ENCODE data around the gene SMAD5. TPM values are rescaled to one million over a fixed set of nuclear protein-coding genes. Genes with fewer than 3 reads are reported as not detected.

Gene SMAD5
- total and polyA plus RNA-seq, 2 donors (not counting 1 experiment from before 2014, with no cell fraction given) = 9.4 to 38.6 TPM

DNA sequence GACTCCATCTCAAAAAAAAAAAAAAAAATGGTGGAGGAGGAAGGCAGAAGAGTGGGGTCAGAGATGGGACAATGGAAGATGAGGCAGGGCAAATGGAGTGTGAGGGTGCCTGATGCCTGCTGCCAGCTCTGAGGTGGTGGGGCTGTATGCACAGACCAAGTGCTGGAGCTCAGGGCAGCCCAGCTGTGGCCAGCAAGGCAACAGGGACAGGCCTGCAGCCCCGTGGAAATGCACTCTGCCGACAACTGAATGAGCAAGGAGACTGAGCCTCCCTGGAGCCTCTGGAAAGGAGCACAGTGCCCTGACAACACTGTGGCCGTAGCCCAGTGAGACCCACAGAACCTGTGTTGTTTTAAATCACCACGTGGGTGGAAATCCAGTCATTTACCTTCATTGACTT is 83.2 kb downstream of the SMAD5 start:
- Histone ChIP-seq H4K20me1 (ENCODE audit: control insufficient read depth, insufficient read depth, low read length, poor library complexity, severe bottlenecking) (no peaks in the 10 kb centered on the region), H2AFZ (ENCODE audit: insufficient read depth, low read depth, low read length, poor library complexity, severe bottlenecking) (no peak overlapping the region), H3K4me2 (replicated peaks; ENCODE audit: low read depth, low read length, poor library complexity, severe bottlenecking) (no peak overlapping the region), H3K79me2 (ENCODE audit: control insufficient read depth, insufficient read depth, low read length) (no peaks in the 10 kb centered on the region), H3K36me3 (replicated peaks in 1 of 2; ENCODE audit: control extremely low read depth in 1 of 2, control insufficient read depth in 1 of 2, extremely low read depth in 1 of 2, insufficient read depth in 2 of 2, low read length in 1 of 2) (no peaks in the 10 kb centered on the region), H3K9me3 (ENCODE audit: control extremely low read depth in 1 of 3, control insufficient read depth in 2 of 3, insufficient read depth in 1 of 3, low read length in 2 of 3) (peaks cover 0 to 9% (median 0%) of the 10 kb centered on the region in 3 donors), H3K4me1 (ENCODE audit: control insufficient read depth in 2 of 2, insufficient read depth in 2 of 2, low read length in 2 of 2) (no peaks in the 10 kb centered on the region), H3K4me3 (ENCODE audit: control extremely low read depth in 1 of 5, extremely low read depth in 1 of 5, insufficient read depth in 1 of 5, low read depth in 2 of 5, low read length in 4 of 5) (no peak overlapping the region), H3K9ac (ENCODE audit: low read length) (no peak overlapping the region), H3K27ac (ENCODE audit: low read length in 2 of 2) (no peak overlapping the region), H3K27me3 (replicated peaks in 1 of 4; ENCODE audit: control extremely low read depth in 1 of 4, control insufficient read depth in 3 of 4, insufficient read depth in 4 of 4, low read length in 3 of 4) (peaks cover 0 to 11% (median 2%) of the 10 kb centered on the region in 4 experiments)
- no peak for DNase-seq
- POLR2A ChIA-PET = no interaction called here
- Mint-ChIP-seq H3K4me3 (no peak overlapping the region), H3K27me3 (peaks cover 19% of the 10 kb centered on the region), H3K27ac (no peak overlapping the region), H3K9me3 (ENCODE audit: insufficient read depth) (peaks cover 5% of the 10 kb centered on the region), H3K4me1 (no peaks in the 10 kb centered on the region)
- ATAC-seq (ENCODE audit: low read depth) = no peak
- WGBS (ENCODE audit: insufficient coverage) = 83% methylated on average over 4 of the region's 4 CpGs
- no peak for TF ChIP-seq EZH2 (IDR thresholded peaks at IDR 0.05; ENCODE audit: borderline replicate concordance, insufficient read depth, low read depth, low read length, poor library complexity, severe bottlenecking)
- TF ChIP-seq, protein P1, sequence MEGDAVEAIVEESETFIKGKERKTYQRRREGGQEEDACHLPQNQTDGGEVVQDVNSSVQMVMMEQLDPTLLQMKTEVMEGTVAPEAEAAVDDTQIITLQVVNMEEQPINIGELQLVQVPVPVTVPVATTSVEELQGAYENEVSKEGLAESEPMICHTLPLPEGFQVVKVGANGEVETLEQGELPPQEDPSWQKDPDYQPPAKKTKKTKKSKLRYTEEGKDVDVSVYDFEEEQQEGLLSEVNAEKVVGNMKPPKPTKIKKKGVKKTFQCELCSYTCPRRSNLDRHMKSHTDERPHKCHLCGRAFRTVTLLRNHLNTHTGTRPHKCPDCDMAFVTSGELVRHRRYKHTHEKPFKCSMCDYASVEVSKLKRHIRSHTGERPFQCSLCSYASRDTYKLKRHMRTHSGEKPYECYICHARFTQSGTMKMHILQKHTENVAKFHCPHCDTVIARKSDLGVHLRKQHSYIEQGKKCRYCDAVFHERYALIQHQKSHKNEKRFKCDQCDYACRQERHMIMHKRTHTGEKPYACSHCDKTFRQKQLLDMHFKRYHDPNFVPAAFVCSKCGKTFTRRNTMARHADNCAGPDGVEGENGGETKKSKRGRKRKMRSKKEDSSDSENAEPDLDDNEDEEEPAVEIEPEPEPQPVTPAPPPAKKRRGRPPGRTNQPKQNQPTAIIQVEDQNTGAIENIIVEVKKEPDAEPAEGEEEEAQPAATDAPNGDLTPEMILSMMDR (IDR thresholded peaks at IDR 0.05) = no peak
- intact Hi-C loops (cut with micrococcal nuclease) = no loop called here
- CTCF ChIA-PET = interaction anchor here (0.7 to 1.2 kb wide), 2 partner anchors 8 to 190 kb away, joined by 3 to 4 read pairs; no protein-coding TSS in a partner anchor

DNA sequence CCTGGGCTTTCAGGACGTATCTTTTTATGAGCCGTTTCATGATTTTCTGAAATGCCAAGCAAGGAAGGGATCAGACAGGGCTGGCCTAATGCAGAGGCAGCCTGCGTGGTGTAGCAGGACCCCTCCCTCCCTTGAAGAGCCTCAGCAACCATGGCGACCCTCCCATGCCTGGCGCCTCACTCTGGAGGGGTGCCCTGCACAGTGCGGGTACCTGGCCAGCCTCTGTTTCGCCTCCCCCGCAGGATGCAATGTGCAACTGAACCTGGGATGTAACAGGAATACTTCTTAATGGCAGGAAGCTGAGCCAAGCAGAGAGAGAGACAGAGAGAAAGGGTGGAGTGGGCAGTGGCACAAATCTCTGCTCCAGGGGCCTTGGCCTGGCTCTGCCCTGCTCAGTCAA is 83.6 kb downstream of the SMAD5 start:
- H3K4me3 Mint-ChIP-seq = no peak overlapping the region
- ChIA-PET CTCF (interaction anchor here (1.2 kb wide), 1 partner anchor 9 kb away, joined by 3 read pairs; no protein-coding TSS in a partner anchor), POLR2A (no interaction called here)
- TF ChIP-seq EZH2 (IDR thresholded peaks at IDR 0.05; ENCODE audit: borderline replicate concordance, insufficient read depth, low read depth, low read length, poor library complexity, severe bottlenecking) = no peak
- H3K4me1 Mint-ChIP-seq = no peaks in the 10 kb centered on the region
- H3K9me3 ChIP-seq (ENCODE audit: control extremely low read depth in 1 of 3, control insufficient read depth in 2 of 3, insufficient read depth in 1 of 3, low read length in 2 of 3) = peaks cover 0 to 12% (median 0%) of the 10 kb centered on the region in 3 donors
- intact Hi-C loops (cut with micrococcal nuclease) = no loop called here
- no peak overlapping the region for H3K9ac ChIP-seq (ENCODE audit: low read length)
- H3K79me2 ChIP-seq (ENCODE audit: control insufficient read depth, insufficient read depth, low read length) = no peaks in the 10 kb centered on the region
- no peaks in the 10 kb centered on the region for H3K4me1 ChIP-seq (ENCODE audit: control insufficient read depth in 2 of 2, insufficient read depth in 2 of 2, low read length in 2 of 2)
- ATAC-seq (ENCODE audit: low read depth) = no peak
- H3K9me3 Mint-ChIP-seq (ENCODE audit: insufficient read depth) = peaks cover 5% of the 10 kb centered on the region
- no peak overlapping the region for H3K27ac Mint-ChIP-seq
- H3K27me3 Mint-ChIP-seq = peaks cover 16% of the 10 kb centered on the region
- no peak overlapping the region for H2AFZ ChIP-seq (ENCODE audit: insufficient read depth, low read depth, low read length, poor library complexity, severe bottlenecking)
- no peak for DNase-seq
- H3K4me2 ChIP-seq (replicated peaks; ENCODE audit: low read depth, low read length, poor library complexity, severe bottlenecking) = no peak overlapping the region
- H3K36me3 ChIP-seq (replicated peaks in 1 of 2; ENCODE audit: control extremely low read depth in 1 of 2, control insufficient read depth in 1 of 2, extremely low read depth in 1 of 2, insufficient read depth in 2 of 2, low read length in 1 of 2) = no peaks in the 10 kb centered on the region
- H3K27ac ChIP-seq (ENCODE audit: low read length in 2 of 2) = no peak overlapping the region
- no peak overlapping the region for H3K4me3 ChIP-seq (ENCODE audit: control extremely low read depth in 1 of 5, extremely low read depth in 1 of 5, insufficient read depth in 1 of 5, low read depth in 2 of 5, low read length in 4 of 5)
- no peaks in the 10 kb centered on the region for H4K20me1 ChIP-seq (ENCODE audit: control insufficient read depth, insufficient read depth, low read length, poor library complexity, severe bottlenecking)
- 87% methylated on average over 8 of the region's 8 CpGs for WGBS (ENCODE audit: insufficient coverage)
- H3K27me3 ChIP-seq (replicated peaks in 1 of 4; ENCODE audit: control extremely low read depth in 1 of 4, control insufficient read depth in 3 of 4, insufficient read depth in 4 of 4, low read length in 3 of 4) = peaks cover 0 to 11% (median 2%) of the 10 kb centered on the region in 4 experiments

Data from B cell (primary cell).